ENCODE results near the gene MIAT.

MIAT gene

DNA sequence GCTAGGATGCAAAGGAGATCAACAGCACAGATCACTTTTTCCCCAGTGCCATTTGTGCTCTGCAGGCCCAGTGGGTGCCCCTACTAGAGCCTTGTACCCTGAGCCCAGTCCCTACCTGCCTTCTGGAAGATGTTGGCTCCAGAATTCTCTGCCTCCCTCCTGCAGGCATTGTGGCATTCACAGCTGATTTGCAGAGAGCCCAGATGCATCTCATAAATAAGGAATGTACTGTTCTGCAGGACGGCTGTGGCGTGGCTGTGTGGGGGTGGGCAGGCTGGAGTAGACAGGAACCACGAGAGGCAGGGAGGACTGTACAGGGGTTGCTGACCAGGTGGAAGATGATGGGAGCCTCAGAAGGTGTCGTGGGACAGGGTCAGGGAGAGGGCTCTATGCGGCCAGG lies 11.2 kb upstream of the MIAT start:
- H3K27ac ChIP-seq: no peak overlapping the region
- H3K4me1 ChIP-seq (ENCODE audit: control insufficient read depth in 1 of 2, insufficient read depth in 1 of 2, low read depth in 1 of 2, low read length in 1 of 2): peaks cover 47 to 51% of the 10 kb centered on the region in 2 experiments
- TF ChIP-seq, protein P1, sequence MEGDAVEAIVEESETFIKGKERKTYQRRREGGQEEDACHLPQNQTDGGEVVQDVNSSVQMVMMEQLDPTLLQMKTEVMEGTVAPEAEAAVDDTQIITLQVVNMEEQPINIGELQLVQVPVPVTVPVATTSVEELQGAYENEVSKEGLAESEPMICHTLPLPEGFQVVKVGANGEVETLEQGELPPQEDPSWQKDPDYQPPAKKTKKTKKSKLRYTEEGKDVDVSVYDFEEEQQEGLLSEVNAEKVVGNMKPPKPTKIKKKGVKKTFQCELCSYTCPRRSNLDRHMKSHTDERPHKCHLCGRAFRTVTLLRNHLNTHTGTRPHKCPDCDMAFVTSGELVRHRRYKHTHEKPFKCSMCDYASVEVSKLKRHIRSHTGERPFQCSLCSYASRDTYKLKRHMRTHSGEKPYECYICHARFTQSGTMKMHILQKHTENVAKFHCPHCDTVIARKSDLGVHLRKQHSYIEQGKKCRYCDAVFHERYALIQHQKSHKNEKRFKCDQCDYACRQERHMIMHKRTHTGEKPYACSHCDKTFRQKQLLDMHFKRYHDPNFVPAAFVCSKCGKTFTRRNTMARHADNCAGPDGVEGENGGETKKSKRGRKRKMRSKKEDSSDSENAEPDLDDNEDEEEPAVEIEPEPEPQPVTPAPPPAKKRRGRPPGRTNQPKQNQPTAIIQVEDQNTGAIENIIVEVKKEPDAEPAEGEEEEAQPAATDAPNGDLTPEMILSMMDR (IDR thresholded peaks at IDR 0.05): no peak
- no peaks in the 10 kb centered on the region for H3K27me3 ChIP-seq
- H3K4me3 ChIP-seq (ENCODE audit: low read depth in 1 of 2, low read length in 1 of 2): no peak overlapping the region
- no peaks in the 10 kb centered on the region for H3K36me3 ChIP-seq
- no peaks in the 10 kb centered on the region for H3K9me3 ChIP-seq

DNA sequence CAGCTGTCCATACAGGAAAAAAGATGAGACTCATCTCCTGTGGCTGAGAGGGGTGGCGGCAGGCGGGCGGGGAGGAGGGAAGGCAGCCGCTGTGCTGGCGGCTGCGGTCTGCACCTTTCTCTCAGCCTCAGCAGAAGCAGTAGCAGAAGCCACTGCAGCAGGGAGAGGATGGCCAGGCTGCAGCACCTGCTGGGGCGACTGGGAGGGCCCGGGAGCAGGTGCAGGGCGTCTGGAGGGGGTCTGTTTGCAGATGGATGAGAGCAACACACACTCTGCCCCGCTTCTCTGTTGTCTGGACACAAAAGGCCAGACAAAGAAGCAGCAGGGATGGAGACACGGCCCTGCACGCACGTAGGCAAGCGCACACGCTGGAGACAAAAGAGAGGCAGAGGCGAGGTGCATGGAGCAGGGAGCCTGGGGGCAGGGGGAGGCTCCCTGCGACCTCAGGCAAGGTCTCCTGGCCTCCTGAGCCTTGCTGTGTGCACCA lies 9.3 kb upstream of the MIAT start:
- Histone ChIP-seq H3K36me3 (no peaks in the 10 kb centered on the region), H3K4me3 (ENCODE audit: low read depth in 1 of 2, low read length in 1 of 2) (peak overlapping the region in 1 of 2 experiments; percentile 39), H3K4me1 (ENCODE audit: control insufficient read depth in 1 of 2, insufficient read depth in 1 of 2, low read depth in 1 of 2, low read length in 1 of 2) (peaks cover 51% of the 10 kb centered on the region in 2 experiments), H3K27ac (peak overlapping the region; percentile 82), H3K9me3 (no peaks in the 10 kb centered on the region), H3K27me3 (no peaks in the 10 kb centered on the region)
- TF ChIP-seq, protein P1 (IDR thresholded peaks at IDR 0.05): no peak

DNA sequence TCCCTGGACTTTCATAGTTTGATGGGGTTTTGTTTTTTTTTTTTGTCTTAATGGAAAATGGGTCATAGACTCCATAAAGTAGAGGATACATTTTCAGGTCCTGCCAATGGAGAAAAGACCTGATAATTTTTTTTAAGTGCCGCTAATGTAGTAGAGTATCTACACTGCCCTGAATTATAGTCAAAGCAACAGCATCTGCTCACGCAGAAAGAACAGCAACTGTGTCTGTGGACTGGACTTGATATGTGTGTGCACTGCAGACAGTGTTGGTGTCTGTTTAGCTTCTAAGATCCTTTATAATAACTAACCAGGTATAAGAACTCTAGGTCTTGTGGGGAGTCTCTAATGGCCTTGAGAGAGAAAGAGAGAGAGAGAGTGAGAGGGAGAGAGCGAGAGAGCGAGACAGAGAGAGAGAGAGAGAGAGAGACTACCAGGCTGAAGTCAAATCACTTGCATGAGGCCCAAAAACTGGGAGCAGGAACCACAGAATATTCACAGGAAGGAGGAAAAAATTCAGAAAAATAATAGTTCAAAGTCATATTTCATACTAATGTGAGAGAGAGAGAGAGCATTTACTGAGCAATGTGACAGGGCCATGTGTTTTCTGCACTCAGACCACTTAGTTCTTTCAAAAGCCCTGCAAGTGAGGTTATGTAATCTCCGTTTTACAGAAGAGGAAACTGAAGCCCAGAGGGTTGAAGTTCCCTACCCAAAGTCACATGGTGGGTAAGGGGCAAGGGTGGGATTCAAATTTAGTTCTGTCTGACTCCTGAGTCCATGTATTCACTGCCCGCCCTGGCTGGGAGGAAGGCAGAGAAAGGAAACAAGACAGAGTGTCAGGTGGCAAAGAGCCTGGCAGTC lies 8.6 kb upstream of the MIAT start:
- peaks cover 49 to 51% of the 10 kb centered on the region in 2 experiments for H3K4me1 ChIP-seq (ENCODE audit: control insufficient read depth in 1 of 2, insufficient read depth in 1 of 2, low read depth in 1 of 2, low read length in 1 of 2)
- no peaks in the 10 kb centered on the region for H3K9me3 ChIP-seq
- TF ChIP-seq, protein P1 (IDR thresholded peaks at IDR 0.05): no peak
- H3K27me3 ChIP-seq: no peaks in the 10 kb centered on the region
- peak overlapping the region; percentile 35 to 39 for H3K4me3 ChIP-seq (ENCODE audit: low read depth in 1 of 2, low read length in 1 of 2)
- H3K27ac ChIP-seq: peak overlapping the region; percentile 82
- H3K36me3 ChIP-seq: no peaks in the 10 kb centered on the region

DNA sequence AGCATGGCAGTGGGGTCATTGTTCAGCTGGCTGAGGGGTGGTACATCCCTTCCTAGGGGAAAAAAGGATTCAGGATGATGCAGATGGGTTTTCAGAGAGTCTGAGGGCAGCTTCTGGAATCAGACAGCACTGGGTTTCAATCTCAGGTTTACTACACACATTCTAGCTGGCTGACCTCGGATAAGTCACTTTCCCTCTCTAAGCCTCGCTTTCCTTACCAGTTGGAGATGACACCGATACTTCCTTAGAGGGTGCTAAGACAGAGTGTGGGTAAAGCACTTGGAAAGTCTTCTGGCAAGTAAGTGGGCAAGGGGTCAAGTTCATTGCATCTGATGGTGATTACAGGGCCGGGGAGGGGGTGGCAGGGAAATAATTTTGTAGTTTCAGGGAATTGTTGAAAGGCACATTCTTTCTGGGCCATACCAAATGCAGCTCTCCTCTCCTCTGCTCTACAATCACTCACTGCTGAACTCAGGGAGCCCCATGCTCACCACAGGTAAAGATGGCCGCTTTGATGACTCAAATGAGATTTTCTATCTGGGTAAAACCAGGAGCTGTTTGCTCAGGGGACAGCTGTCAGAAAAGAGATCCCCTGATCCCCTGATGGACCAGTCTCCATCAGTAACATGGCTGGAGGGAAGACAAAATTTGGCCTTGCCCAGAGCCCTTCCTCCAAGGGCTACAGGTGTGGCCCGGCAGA lies 6.5 kb upstream of the MIAT start:
- no peak overlapping the region for H3K4me3 ChIP-seq (ENCODE audit: low read depth in 1 of 2, low read length in 1 of 2)
- H3K27me3 ChIP-seq: no peaks in the 10 kb centered on the region
- peaks cover 48 to 52% of the 10 kb centered on the region in 2 experiments for H3K4me1 ChIP-seq (ENCODE audit: control insufficient read depth in 1 of 2, insufficient read depth in 1 of 2, low read depth in 1 of 2, low read length in 1 of 2)
- no peaks in the 10 kb centered on the region for H3K9me3 ChIP-seq
- H3K27ac ChIP-seq: no peak overlapping the region
- TF ChIP-seq, protein P1 (IDR thresholded peaks at IDR 0.05): no peak
- H3K36me3 ChIP-seq: no peaks in the 10 kb centered on the region

DNA sequence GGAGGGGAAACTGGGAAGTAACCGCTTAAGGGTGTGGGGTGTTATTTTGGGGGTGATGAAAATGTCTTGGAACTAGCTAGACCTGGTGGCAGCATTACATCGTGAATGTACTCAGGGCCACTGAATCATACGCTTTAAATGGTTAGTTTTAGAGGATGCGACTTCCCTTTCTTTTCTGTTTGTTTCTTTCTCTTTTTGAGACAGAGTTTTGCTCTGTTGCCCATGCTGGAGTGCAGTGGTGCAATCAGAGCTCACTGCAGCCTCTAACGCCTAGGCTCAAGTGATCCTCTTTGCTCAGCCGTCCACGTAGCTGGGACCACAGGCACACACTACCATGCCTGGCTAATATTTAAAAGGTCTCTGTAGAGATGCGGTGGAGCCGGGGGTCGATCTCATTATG lies 5.6 kb upstream of the MIAT start:
- peaks cover 51 to 52% of the 10 kb centered on the region in 2 experiments for H3K4me1 ChIP-seq (ENCODE audit: control insufficient read depth in 1 of 2, insufficient read depth in 1 of 2, low read depth in 1 of 2, low read length in 1 of 2)
- H3K27me3 ChIP-seq: peaks cover 4% of the 10 kb centered on the region

More for the DNA sequence above, 5.6 kb upstream of the MIAT start:
- no peak overlapping the region for H3K4me3 ChIP-seq (ENCODE audit: low read depth in 1 of 2, low read length in 1 of 2)
- no peaks in the 10 kb centered on the region for H3K9me3 ChIP-seq
- TF ChIP-seq, protein P1 (IDR thresholded peaks at IDR 0.05): no peak
- no peak overlapping the region for H3K27ac ChIP-seq
- no peaks in the 10 kb centered on the region for H3K36me3 ChIP-seq

Data from neutrophil (primary cell).